H9 (cell line): ENCODE data around the gene DLG2. TPM values are rescaled to one million over a fixed set of nuclear protein-coding genes. Genes with fewer than 3 reads are reported as not detected.

Experiments
- DNase-seq: peaks from one replicate; pipeline ENCODE4 v3.0.0-alpha.2; 2017
- H2AFZ ChIP-seq: one replicate; pipeline ENCODE4 v1.6.1; 2013; ENCODE audit warnings: mild to moderate bottlenecking, low read length, control low read depth, moderate library complexity
- H2AK5ac ChIP-seq: 2 replicates; pipeline ENCODE4 v1.6.1; 2013; ENCODE audit warnings: low read length, control low read depth, mixed read lengths; ENCODE audit not compliant: insufficient read length
- H2BK120ac ChIP-seq: one replicate; pipeline ENCODE4 v1.6.1; 2013; ENCODE audit warnings: low read depth, mild to moderate bottlenecking, low read length, control low read depth, inconsistent platforms; ENCODE audit not compliant: poor library complexity, severe bottlenecking
- H2BK12ac ChIP-seq: 2 replicates; pipeline ENCODE4 v1.6.1; 2013; ENCODE audit warnings: low read length, control low read depth, mixed read lengths, low read depth; ENCODE audit not compliant: insufficient read length
- H2BK15ac ChIP-seq: 2 replicates; pipeline ENCODE4 v1.6.1; 2013; ENCODE audit warnings: low read depth, low read length, control low read depth
- H2BK20ac ChIP-seq: one replicate; pipeline ENCODE4 v1.6.1; 2013; ENCODE audit warnings: low read depth, mild to moderate bottlenecking, low read length, control low read depth, inconsistent platforms; ENCODE audit not compliant: poor library complexity, severe bottlenecking
- H2BK5ac ChIP-seq: 2 replicates; pipeline ENCODE4 v1.6.1; 2013; ENCODE audit warnings: low read length, control low read depth, mixed read lengths; ENCODE audit not compliant: insufficient read length
- H3K14ac ChIP-seq: 2 replicates; pipeline ENCODE4 v1.6.1; 2013; ENCODE audit warnings: low read length, control low read depth; ENCODE audit not compliant: insufficient read depth
- H3K18ac ChIP-seq: 2 replicates; pipeline ENCODE4 v1.6.1; 2013; ENCODE audit warnings: low read depth, mild to moderate bottlenecking, mixed read lengths, low read length, control low read depth; ENCODE audit not compliant: insufficient read length
- H3K23ac ChIP-seq: 2 replicates; pipeline ENCODE4 v1.6.1; 2013; ENCODE audit warnings: low read length, control low read depth, mixed read lengths, low read depth; ENCODE audit not compliant: insufficient read length
- H3K23me2 ChIP-seq: 2 replicates; pipeline ENCODE4 v1.6.1; 2013; ENCODE audit warnings: low read depth, mild to moderate bottlenecking, mixed read lengths, low read length, control low read depth; ENCODE audit not compliant: insufficient read length, poor library complexity, severe bottlenecking
- H3K27ac ChIP-seq: 2 replicates; pipeline ENCODE4 v1.5.1; 2013; ENCODE audit warnings: low read length, control low read depth, mixed read lengths, low read depth; ENCODE audit not compliant: insufficient read length
- H3K27me3 ChIP-seq: 2 replicates; pipeline ENCODE4 v1.6.1; 2013; ENCODE audit warnings: low read length, control low read depth, inconsistent platforms; ENCODE audit not compliant: insufficient read depth
- H3K4ac ChIP-seq: 2 replicates; pipeline ENCODE4 v1.6.1; 2013; ENCODE audit warnings: low read depth, mild to moderate bottlenecking, control low read depth, inconsistent platforms, low read length, moderate library complexity
- H3K4me1 ChIP-seq: 2 replicates; pipeline ENCODE4 v1.6.1; 2013; ENCODE audit warnings: low read length, control low read depth, inconsistent platforms; ENCODE audit not compliant: insufficient read depth
- H3K4me2 ChIP-seq: 2 replicates; pipeline ENCODE4 v1.6.1; 2013; ENCODE audit warnings: low read length, control low read depth, mixed read lengths; ENCODE audit not compliant: insufficient read length, insufficient read depth
- H3K56ac ChIP-seq: 2 replicates; pipeline ENCODE4 v1.6.1; 2013; ENCODE audit warnings: low read depth, mild to moderate bottlenecking, mixed read lengths, low read length, control low read depth; ENCODE audit not compliant: insufficient read length
- H3K79me1 ChIP-seq: 2 replicates; pipeline ENCODE4 v1.6.1; 2013; ENCODE audit warnings: low read depth, mild to moderate bottlenecking, moderate library complexity, low read length, control low read depth, inconsistent platforms; ENCODE audit not compliant: insufficient read depth, poor library complexity, severe bottlenecking
- H3K79me2 ChIP-seq: 2 replicates; pipeline ENCODE4 v1.6.1; 2013; ENCODE audit warnings: low read length, control low read depth, inconsistent platforms; ENCODE audit not compliant: insufficient read depth
- H3K9ac ChIP-seq: 2 replicates; pipeline ENCODE4 v1.6.1; 2013; ENCODE audit warnings: low read length, control low read depth, mixed read lengths; ENCODE audit not compliant: insufficient read length; ENCODE audit errors: extremely low read depth
- H3K9me3 ChIP-seq: one replicate; pipeline ENCODE4 v1.6.1; 2013; ENCODE audit warnings: low read depth, low read length, inconsistent platforms; ENCODE audit not compliant: control insufficient read depth
- H3T11ph ChIP-seq: one replicate; pipeline ENCODE4 v1.6.1; 2013; ENCODE audit warnings: mild to moderate bottlenecking, low read length, control low read depth, inconsistent platforms
- H4K20me1 ChIP-seq: one replicate; pipeline ENCODE4 v1.6.1; 2013; ENCODE audit not compliant: control insufficient read depth, insufficient read length, insufficient read depth
- H4K5ac ChIP-seq: 2 replicates; pipeline ENCODE4 v1.6.1; 2013; ENCODE audit warnings: low read depth, mild to moderate bottlenecking, mixed read lengths, low read length, control low read depth; ENCODE audit not compliant: insufficient read length
- H4K8ac ChIP-seq: replicated peaks from 2 replicates; pipeline ENCODE4 v1.6.1; 2013; ENCODE audit warnings: low read length, control low read depth, mixed read lengths, low read depth; ENCODE audit not compliant: insufficient read length
- H4K91ac ChIP-seq: 2 replicates; pipeline ENCODE4 v1.6.1; 2013; ENCODE audit warnings: low read depth, mild to moderate bottlenecking, moderate library complexity, mixed read lengths, low read length, control low read depth; ENCODE audit not compliant: insufficient read length
- H3K27ac Mint-ChIP-seq, 3 experiments: 2 replicates in 2 of 3; 3 replicates in 1 of 3; pipeline ENCODE4 v1.8.0; 2020 to 2021; ENCODE audit warnings: mixed read lengths in 3 of 3, mild to moderate bottlenecking in 1 of 3, moderate library complexity in 1 of 3
- H3K27me3 Mint-ChIP-seq: 2 replicates; pipeline ENCODE4 v1.8.0; 2021; ENCODE audit warnings: low read depth, mild to moderate bottlenecking, moderate library complexity, mixed read lengths
- H3K36me3 Mint-ChIP-seq, 3 experiments: 2 replicates in 2 of 3; 3 replicates in 1 of 3; pipeline ENCODE4 v1.8.0; 2020 to 2021; ENCODE audit warnings: low read depth in 3 of 3, mixed read lengths in 3 of 3; ENCODE audit not compliant: insufficient read depth in 1 of 3
- H3K4me1 Mint-ChIP-seq, 2 experiments: 2 replicates each; pipeline ENCODE4 v1.8.0; 2020; ENCODE audit warnings: mixed read lengths in 2 of 2
- H3K4me3 Mint-ChIP-seq, 2 experiments: 2 replicates in 1 of 2; 3 replicates in 1 of 2; pipeline ENCODE4 v1.8.0; 2020 to 2021; ENCODE audit warnings: mild to moderate bottlenecking in 2 of 2, mixed read lengths in 2 of 2, moderate library complexity in 1 of 2
- H3K9me3 Mint-ChIP-seq, 2 experiments: 2 replicates in 1 of 2; 3 replicates in 1 of 2; pipeline ENCODE4 v1.8.0; 2020; ENCODE audit warnings: mild to moderate bottlenecking in 2 of 2, mixed read lengths in 2 of 2, moderate library complexity in 1 of 2
- CTCF ChIP-seq: fragments of 200-600 bp; sonication (generic); conservative IDR thresholded peaks from 3 replicates; pipeline ENCODE4 v1.8.0; 2021; ENCODE audit warnings: antibody characterized with exemption, mild to moderate bottlenecking
- total RNA-seq: library from RNA; stranded (reverse); gene quantifications from 2 replicates; pipeline ENCODE4 v1.2.1, GENCODE V29; 2021

The DLG2 gene
- total RNA-seq, 1 experiment from 2014 or later = 8.0 TPM

GRCh38 chr11:84045146-84045545 is 1582.0 kb downstream of the DLG2 start:
- Mint-ChIP-seq H3K27ac (no peak overlapping the region), H3K4me3 (no peak overlapping the region), H3K36me3 (0 out of 7 replicates have a peak, but pooled peaks cover 0 to 4% (median 0%) of the 10 kb centered on the region in 3 experiments), H3K27me3 (no peaks in the 10 kb centered on the region), H3K9me3 (peaks cover 9 to 14% of the 10 kb centered on the region in 2 experiments; a peak in 4 of 5 replicates), H3K4me1 (no peaks in the 10 kb centered on the region)
- Histone ChIP-seq H3K23me2 (no peaks in the 10 kb centered on the region), H3K27ac (no peak overlapping the region), H3K9ac (no peak overlapping the region), H3K4ac (no peak overlapping the region), H2BK15ac (no peak overlapping the region), H4K5ac (no peak overlapping the region), H2BK20ac (no peak overlapping the region), H3T11ph (no peak overlapping the region), H2AK5ac (no peak overlapping the region), H3K4me2 (no peak overlapping the region), H3K27me3 (no peaks in the 10 kb centered on the region), H4K20me1 (no peaks in the 10 kb centered on the region), H3K79me1 (no peaks in the 10 kb centered on the region), H3K9me3 (no peaks in the 10 kb centered on the region), H4K8ac (no peak overlapping the region), H3K4me1 (no peaks in the 10 kb centered on the region), H2AFZ (no peak overlapping the region), H3K18ac (no peak overlapping the region), H3K56ac (no peak overlapping the region), H2BK12ac (no peak overlapping the region), H2BK5ac (no peak overlapping the region), H4K91ac (no peak overlapping the region), H2BK120ac (no peak overlapping the region), H3K14ac (no peak overlapping the region), H3K23ac (no peak overlapping the region), H3K79me2 (no peaks in the 10 kb centered on the region)
- DNase-seq = no peak
- TF ChIP-seq CTCF = no peak
